Keratinocyte (primary cell): Measurements from ENCODE around the gene ZNF577. TPM values are rescaled to one million over a fixed set of nuclear protein-coding genes. Genes with fewer than 3 reads are reported as not detected.
A peak's percentile ranks its signal among the peaks of the same experiment; 100 is the strongest.
"Not testable (repeated sequence)": the region's sequence is repeated elsewhere in the genome, so short reads cannot be mapped to it uniquely, and the experiment has no call there.

ENCODE experiments used
- DNase-seq: peaks from one replicate; pipeline ENCODE4 v3.0.0-alpha.2; 2011; ENCODE audit warnings: low read depth, missing footprints, low spot score
- FAIRE-seq: peaks from 2 replicates; lab custom pipeline; 2011; peaks lifted over from hg19 to GRCh38; lab: Jason Lieb, UNC
- H2AFZ ChIP-seq: 2 replicates; pipeline ENCODE4 v1.6.0; 2012; ENCODE audit warnings: low read length, control low read depth, inconsistent platforms; ENCODE audit not compliant: control insufficient read depth
- H3K27ac ChIP-seq: 2 replicates; pipeline ENCODE4 v1.5.1; 2011; ENCODE audit warnings: low read length; ENCODE audit not compliant: control insufficient read depth, insufficient read depth
- H3K27me3 ChIP-seq: 3 replicates; pipeline ENCODE4 v1.6.0; 2011; ENCODE audit warnings: low read length; ENCODE audit not compliant: control insufficient read depth, insufficient read depth; ENCODE audit errors: extremely low read depth
- H3K36me3 ChIP-seq, 2 experiments: 2 replicates in 1 of 2; 3 replicates in 1 of 2; pipeline ENCODE4 v1.5.1; 2011; ENCODE audit warnings: low read length in 2 of 2, mild to moderate bottlenecking in 1 of 2; ENCODE audit not compliant: control insufficient read depth in 2 of 2, insufficient read depth in 2 of 2; ENCODE audit errors: extremely low read depth in 1 of 2
- H3K4me1 ChIP-seq: 3 replicates; pipeline ENCODE4 v1.5.1; 2011; ENCODE audit warnings: low read length; ENCODE audit not compliant: control insufficient read depth, insufficient read depth; ENCODE audit errors: extremely low read depth
- H3K4me2 ChIP-seq: 3 replicates; pipeline ENCODE4 v1.6.0; 2011; ENCODE audit warnings: low read depth, low read length; ENCODE audit not compliant: control insufficient read depth, insufficient read depth; ENCODE audit errors: extremely low read depth
- H3K4me3 ChIP-seq, 3 experiments: fragments of 200-600 bp in 1 of 3; sonication (generic) in 1 of 3; 2 replicates in 2 of 3; 3 replicates in 1 of 3; pipeline ENCODE4 v1.5.1; 2011 to 2016; ENCODE audit warnings: low read length in 3 of 3, mild to moderate bottlenecking in 3 of 3, control low read depth in 2 of 3, inconsistent platforms in 1 of 3, low read depth in 1 of 3, mixed read lengths in 1 of 3, mixed run types in 1 of 3, moderate library complexity in 1 of 3; ENCODE audit not compliant: control insufficient read depth in 2 of 3, insufficient read depth in 2 of 3; ENCODE audit errors: extremely low read depth in 1 of 3
- H3K79me2 ChIP-seq: 2 replicates; pipeline ENCODE4 v1.6.0; 2012; ENCODE audit warnings: low read length; ENCODE audit not compliant: control insufficient read depth, insufficient read depth
- H3K9ac ChIP-seq: 3 replicates; pipeline ENCODE4 v1.6.0; 2011; ENCODE audit warnings: low read length; ENCODE audit not compliant: control insufficient read depth, insufficient read depth; ENCODE audit errors: extremely low read depth
- H3K9me1 ChIP-seq: 3 replicates; pipeline ENCODE4 v1.6.0; 2011; ENCODE audit warnings: low read length; ENCODE audit not compliant: control insufficient read depth, insufficient read depth; ENCODE audit errors: extremely low read depth
- H3K9me3 ChIP-seq: 2 replicates; pipeline ENCODE4 v1.5.1; 2012; ENCODE audit warnings: low read depth, low read length; ENCODE audit not compliant: control insufficient read depth
- H4K20me1 ChIP-seq: 3 replicates; pipeline ENCODE4 v1.6.0; 2011; ENCODE audit warnings: low read length; ENCODE audit not compliant: control insufficient read depth, insufficient read depth; ENCODE audit errors: extremely low read depth
- CTCF ChIP-seq, 3 experiments: IDR thresholded peaks in 1 of 3; conservative IDR thresholded peaks in 1 of 3; optimal IDR thresholded peaks in 1 of 3; 2 replicates in 2 of 3; 3 replicates in 1 of 3; pipeline versions ENCODE3 to v1.5.1; 2011; ENCODE audit warnings: low read length in 3 of 3, mild to moderate bottlenecking in 3 of 3, moderate library complexity in 2 of 3, control low read depth in 1 of 3, inconsistent platforms in 1 of 3; ENCODE audit not compliant: insufficient read depth in 2 of 3; ENCODE audit errors: extremely low read depth in 1 of 3
- EZH2 ChIP-seq: IDR thresholded peaks from one replicate; pipeline ENCODE4 v1.6.1; 2012; ENCODE audit warnings: inconsistent platforms, mild to moderate bottlenecking, low read length, moderate library complexity
- dilution Hi-C: fragments of 300-500 bp; cut with MboI; formaldehyde crosslinking; loops from one replicate; pipeline ENCODE4 v1.7.0; 2020; ENCODE audit warnings: low sequenced_read_pairs; ENCODE audit not compliant: extremely low pct_ligation_motif_present
- polyA plus RNA-seq, 5 experiments: library from polyadenylated mRNA; depleted of rRNA in 3 of 5; stranded (reverse) in 3 of 5; stranded (forward) in 1 of 5; unstranded in 1 of 5; fragments of >200 nt; gene quantifications; 1 replicate in 1 of 5; 2 replicates in 3 of 5; 3 replicates in 1 of 5; pipeline versions ENCODE4 v1.2.1 to v1.2.3, GENCODE V29; 2011 to 2012; ENCODE audit warnings: missing spikeins in 2 of 5, low read depth in 1 of 5, low replicate concordance in 1 of 5

Gene ZNF577
- polyA plus RNA-seq, 1 donor (not counting 4 experiments of a cell fraction or from before 2014, with no cell fraction given): 10.4 TPM

GRCh38 chr19:51915324-51915867 lies 27.6 kb upstream of the ZNF577 start:
- Histone ChIP-seq H3K36me3 (no peaks in the 10 kb centered on the region), H3K27me3 (no peaks in the 10 kb centered on the region), H3K79me2 (no peaks in the 10 kb centered on the region), H3K27ac (no peak overlapping the region), H2AFZ (no peak overlapping the region), H4K20me1 (no peaks in the 10 kb centered on the region), H3K4me3 (no peak overlapping the region), H3K9ac (no peak overlapping the region), H3K9me3 (peaks cover 6% of the 10 kb centered on the region), H3K4me2 (no peak overlapping the region), H3K9me1 (no peaks in the 10 kb centered on the region), H3K4me1 (no peaks in the 10 kb centered on the region)
- no peak for TF ChIP-seq EZH2
- TF ChIP-seq CTCF (optimal IDR thresholded peaks at IDR 0.05 in 1 of 3, IDR thresholded peaks at IDR 0.05 in 1 of 3, conservative IDR thresholded peaks at IDR 0.05 in 1 of 3; ENCODE audit: extremely low read depth in 1 of 3, insufficient read depth in 2 of 3, low read length in 3 of 3): no peak
- dilution Hi-C loops: no loop called here
- no peak for FAIRE-seq
- no peak for DNase-seq

DNA sequence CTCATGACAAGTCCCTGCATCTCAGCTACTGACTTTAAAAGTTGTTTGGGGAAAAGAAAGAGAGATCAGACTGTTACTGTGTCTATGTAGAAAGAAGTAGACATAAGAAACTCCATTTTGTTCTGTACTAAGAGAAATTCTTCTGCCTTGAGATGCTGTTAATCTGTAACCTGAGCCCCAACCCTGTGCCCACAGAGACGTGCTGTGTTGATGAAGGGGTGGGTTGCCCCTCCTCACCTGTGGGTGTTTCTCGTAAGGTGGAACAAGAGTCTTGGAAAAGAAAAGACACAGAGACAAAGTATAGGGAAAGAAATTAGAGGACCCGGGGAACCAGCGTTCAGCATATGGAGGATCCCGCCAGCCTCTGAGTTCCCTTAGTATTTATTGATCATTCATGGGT lies 20.2 kb upstream of the ZNF577 start:
- H3K27ac ChIP-seq, H3K4me1 ChIP-seq, H3K4me2 ChIP-seq, H2AFZ ChIP-seq, DNase-seq, FAIRE-seq, H3K9me1 ChIP-seq, H3K9me3 ChIP-seq, H4K20me1 ChIP-seq, H3K4me3 ChIP-seq, H3K27me3 ChIP-seq, dilution Hi-C loops, H3K36me3 ChIP-seq, H3K9ac ChIP-seq: not testable (repeated sequence)
- H3K79me2 ChIP-seq: peaks cover 17% of the 10 kb centered on the region

DNA sequence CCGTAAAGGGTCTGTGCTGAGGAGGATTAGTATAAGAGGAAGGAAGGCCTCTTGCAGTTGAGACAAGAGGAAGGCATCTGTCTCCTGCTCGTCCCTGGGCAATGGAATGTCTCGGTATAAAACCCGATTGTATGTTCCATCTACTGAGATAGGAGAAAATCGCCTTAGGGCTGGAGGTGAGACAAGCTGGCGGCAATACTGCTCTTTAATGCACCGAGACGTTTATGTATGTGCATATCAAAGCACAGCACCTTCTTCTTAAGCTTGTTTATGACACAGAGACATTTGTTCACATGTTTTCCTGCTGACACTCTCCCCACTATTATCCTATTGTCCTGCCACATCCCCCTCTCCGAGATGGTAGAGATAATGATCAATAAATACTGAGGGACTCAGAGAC lies 18.4 kb upstream of the ZNF577 start:
- H3K27me3 ChIP-seq, FAIRE-seq, H3K27ac ChIP-seq, H3K9ac ChIP-seq, H4K20me1 ChIP-seq, dilution Hi-C loops, H2AFZ ChIP-seq, H3K9me1 ChIP-seq, H3K9me3 ChIP-seq, H3K4me3 ChIP-seq, H3K36me3 ChIP-seq, DNase-seq, H3K4me2 ChIP-seq, H3K4me1 ChIP-seq: not testable (repeated sequence)
- H3K79me2 ChIP-seq: peaks cover 32% of the 10 kb centered on the region

DNA sequence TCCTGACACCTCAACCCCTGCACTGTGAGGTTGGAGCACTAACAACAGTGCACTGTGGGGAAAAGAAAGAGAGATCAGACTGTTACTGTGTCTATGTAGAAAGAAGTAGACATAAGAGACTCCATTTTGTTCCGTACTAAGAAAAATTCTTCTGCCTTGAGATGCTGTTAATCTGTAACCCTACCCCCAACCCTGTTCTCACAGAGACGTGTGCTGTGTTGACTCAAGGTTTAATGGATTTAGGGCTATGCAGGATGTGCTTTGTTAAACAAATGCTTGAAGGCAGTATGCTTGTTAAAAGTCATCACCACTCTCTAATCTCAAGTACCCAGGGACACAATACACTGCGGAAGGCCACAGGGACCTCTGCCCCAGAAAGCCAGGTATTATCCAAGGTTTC lies 17.9 kb upstream of the ZNF577 start:
- dilution Hi-C loops, DNase-seq, H3K4me1 ChIP-seq, H3K36me3 ChIP-seq, H3K9me1 ChIP-seq, H4K20me1 ChIP-seq, H3K27me3 ChIP-seq, H3K4me3 ChIP-seq, H3K27ac ChIP-seq, H3K4me2 ChIP-seq, FAIRE-seq, H3K9ac ChIP-seq: not testable (repeated sequence)
- H2AFZ ChIP-seq: peak overlapping the region; percentile 54
- peaks cover 12% of the 10 kb centered on the region for H3K9me3 ChIP-seq
- H3K79me2 ChIP-seq: peaks cover 37% of the 10 kb centered on the region
